ENCODE data around the gene GALNS.

- TF ChIP-seq, protein P1, sequence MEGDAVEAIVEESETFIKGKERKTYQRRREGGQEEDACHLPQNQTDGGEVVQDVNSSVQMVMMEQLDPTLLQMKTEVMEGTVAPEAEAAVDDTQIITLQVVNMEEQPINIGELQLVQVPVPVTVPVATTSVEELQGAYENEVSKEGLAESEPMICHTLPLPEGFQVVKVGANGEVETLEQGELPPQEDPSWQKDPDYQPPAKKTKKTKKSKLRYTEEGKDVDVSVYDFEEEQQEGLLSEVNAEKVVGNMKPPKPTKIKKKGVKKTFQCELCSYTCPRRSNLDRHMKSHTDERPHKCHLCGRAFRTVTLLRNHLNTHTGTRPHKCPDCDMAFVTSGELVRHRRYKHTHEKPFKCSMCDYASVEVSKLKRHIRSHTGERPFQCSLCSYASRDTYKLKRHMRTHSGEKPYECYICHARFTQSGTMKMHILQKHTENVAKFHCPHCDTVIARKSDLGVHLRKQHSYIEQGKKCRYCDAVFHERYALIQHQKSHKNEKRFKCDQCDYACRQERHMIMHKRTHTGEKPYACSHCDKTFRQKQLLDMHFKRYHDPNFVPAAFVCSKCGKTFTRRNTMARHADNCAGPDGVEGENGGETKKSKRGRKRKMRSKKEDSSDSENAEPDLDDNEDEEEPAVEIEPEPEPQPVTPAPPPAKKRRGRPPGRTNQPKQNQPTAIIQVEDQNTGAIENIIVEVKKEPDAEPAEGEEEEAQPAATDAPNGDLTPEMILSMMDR (IDR thresholded peaks at IDR 0.05), result no peak
- no peak for TF ChIP-seq EZH2 (IDR thresholded peaks at IDR 0.05; ENCODE audit: borderline replicate concordance, insufficient read depth, low read depth, low read length, poor library complexity, severe bottlenecking)
Measured at GRCh38 chr16:88809068-88809675, 47.6 kb downstream of the GALNS start.

Measured in B cell (primary cell).